Liver (tissue), 2 donors: ENCODE measurements around the gene FBN2.

Experiments
- MAX ChIP-seq: IDR thresholded peaks from 2 replicates; pipeline ENCODE4 v1.6.1; 2016; ENCODE audit warnings: antibody characterized with exemption
- TF ChIP-seq, protein P1 (sequence below): fragments of 150-350 bp; IDR thresholded peaks from 2 replicates; pipeline ENCODE4 v1.5.1; 2017; ENCODE audit warnings: improper control_type of control experiment, low read depth, low read length; ENCODE audit not compliant: missing input control
- donor health status: healthy.

- TF ChIP-seq, protein P1, sequence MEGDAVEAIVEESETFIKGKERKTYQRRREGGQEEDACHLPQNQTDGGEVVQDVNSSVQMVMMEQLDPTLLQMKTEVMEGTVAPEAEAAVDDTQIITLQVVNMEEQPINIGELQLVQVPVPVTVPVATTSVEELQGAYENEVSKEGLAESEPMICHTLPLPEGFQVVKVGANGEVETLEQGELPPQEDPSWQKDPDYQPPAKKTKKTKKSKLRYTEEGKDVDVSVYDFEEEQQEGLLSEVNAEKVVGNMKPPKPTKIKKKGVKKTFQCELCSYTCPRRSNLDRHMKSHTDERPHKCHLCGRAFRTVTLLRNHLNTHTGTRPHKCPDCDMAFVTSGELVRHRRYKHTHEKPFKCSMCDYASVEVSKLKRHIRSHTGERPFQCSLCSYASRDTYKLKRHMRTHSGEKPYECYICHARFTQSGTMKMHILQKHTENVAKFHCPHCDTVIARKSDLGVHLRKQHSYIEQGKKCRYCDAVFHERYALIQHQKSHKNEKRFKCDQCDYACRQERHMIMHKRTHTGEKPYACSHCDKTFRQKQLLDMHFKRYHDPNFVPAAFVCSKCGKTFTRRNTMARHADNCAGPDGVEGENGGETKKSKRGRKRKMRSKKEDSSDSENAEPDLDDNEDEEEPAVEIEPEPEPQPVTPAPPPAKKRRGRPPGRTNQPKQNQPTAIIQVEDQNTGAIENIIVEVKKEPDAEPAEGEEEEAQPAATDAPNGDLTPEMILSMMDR = no peak
- no peak for TF ChIP-seq MAX
Observed at GRCh38 chr5:128273736-128274135, 264.3 kb downstream of the FBN2 start.
